Kidney glomerular epithelial cell (primary cell): ENCODE data around the gene COX19.
A peak's percentile ranks its signal among the peaks of the same experiment; 100 is the strongest.
"Not testable (repeated sequence)": the region's sequence is repeated elsewhere in the genome, so short reads cannot be mapped to it uniquely, and the experiment has no call there.

ENCODE experiments used
- DNase-seq: peaks from one replicate; lab custom pipeline; 2025; lab: John Stamatoyannopoulos, UW

Gene COX19

DNA sequence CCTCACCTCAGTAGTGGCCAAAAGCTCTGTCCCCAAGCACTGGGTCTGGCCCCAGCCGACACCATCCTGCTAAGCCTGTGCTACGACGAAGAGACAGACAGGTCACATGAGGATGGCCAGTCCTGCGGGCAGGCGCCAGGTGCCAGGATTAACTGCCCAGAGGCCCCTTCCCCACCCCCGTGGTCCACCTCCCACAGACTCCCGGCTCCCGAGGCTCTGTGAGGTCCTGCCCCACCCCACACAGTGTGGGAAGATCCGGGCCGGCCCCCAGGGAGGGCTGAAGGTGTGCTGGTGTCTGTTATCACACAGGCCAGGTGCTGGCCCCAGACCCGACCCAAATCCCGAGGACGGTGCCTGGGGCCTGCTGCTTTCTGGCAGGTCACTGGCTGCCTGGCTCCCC is 34.9 kb upstream of the COX19 start:
- no peak for DNase-seq

- DNase-seq = no peak
Observed at GRCh38 chr7:1009747-1010146, 34.4 kb upstream of the COX19 start.

DNA sequence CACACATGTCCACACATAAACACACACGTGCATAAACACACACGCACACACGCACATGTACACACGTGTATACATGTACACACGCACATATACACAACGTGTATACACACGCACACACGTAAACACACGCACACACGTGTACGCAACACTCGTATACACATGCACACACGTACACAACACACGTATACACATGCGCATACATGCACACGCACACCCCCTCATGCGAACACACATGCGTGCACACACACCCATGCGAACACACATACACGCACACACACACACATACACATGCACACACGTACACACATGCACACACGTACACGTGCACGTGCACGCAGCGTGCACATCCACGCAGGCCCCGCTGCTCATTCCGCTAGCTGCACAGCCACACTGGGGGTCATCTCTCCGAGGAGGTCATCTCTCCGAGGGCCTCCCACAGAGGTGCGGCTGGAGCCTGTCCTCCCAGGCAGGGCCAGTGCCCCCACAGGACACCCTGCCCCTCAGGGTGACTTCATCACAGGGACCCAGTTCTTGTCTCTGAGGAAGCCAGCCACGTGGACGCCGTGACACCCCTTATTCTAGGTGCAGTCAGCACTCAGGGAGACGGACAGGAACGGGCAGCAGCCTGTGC is 33.5 kb upstream of the COX19 start:
- no peak for DNase-seq

- no peak for DNase-seq
Observed at GRCh38 chr7:1007901-1008300, 32.6 kb upstream of the COX19 start.

GRCh38 chr7:1005303-1005702 is 30.0 kb upstream of the COX19 start:
- DNase-seq = no peak

GRCh38 chr7:1004018-1004852 is 28.9 kb upstream of the COX19 start:
- DNase-seq = no peak

GRCh38 chr7:1002445-1002844 is 27.1 kb upstream of the COX19 start:
- not testable (repeated sequence) for DNase-seq

- not testable (repeated sequence) for DNase-seq
Observed at GRCh38 chr7:1002026-1002425, 26.7 kb upstream of the COX19 start.

- DNase-seq = not testable (repeated sequence)
Observed at GRCh38 chr7:1001069-1001770, 25.9 kb upstream of the COX19 start.

DNA sequence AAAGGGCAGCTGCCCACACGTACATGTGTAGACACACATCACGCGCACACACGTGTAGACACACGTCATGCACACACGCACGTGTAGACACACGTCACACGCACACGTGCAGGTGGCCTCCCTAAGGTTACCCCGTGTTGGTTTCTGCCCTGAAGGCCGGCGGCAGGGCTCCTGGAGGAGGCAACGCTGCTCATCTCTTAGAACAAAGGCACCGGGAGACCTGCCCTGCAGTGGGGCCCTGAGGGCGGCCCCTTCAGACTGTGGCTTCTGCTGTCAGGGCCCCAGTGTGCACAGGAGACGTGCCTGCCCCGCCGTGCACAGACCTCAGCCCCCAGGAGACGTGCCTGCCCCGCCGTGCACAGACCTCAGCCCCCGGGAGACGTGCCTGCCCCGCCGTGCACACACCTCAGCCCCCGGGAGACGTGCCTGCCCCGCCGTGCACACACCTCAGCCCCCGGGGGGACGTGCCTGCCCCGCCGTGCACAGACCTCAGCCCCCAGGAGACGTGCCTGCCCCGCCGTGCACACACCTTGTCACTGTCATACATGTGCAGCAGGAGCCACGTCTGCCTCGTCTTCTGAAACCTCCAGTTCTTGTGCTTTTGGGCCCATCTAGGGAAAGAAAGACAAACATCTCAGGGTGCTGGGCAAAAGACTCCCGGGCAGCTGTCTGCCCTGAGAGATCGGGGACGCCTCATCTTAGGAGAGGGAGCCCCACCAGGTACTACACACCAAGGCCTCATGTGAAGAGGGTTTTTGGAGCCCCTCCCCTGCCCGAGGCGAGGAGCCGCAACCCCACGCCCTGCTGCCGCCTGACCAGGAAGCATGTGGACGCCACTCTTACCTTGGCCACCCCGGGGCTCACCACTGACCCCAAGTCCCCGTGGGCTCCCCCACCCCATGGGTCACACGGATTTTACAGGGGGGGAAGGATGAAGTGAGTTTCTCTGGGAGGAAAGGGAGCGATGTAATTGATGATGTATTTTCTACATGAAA is 24.9 kb upstream of the COX19 start:
- no peak for DNase-seq

GRCh38 chr7:999149-999879 is 24.0 kb upstream of the COX19 start:
- no peak for DNase-seq

GRCh38 chr7:997404-998395 is 22.4 kb upstream of the COX19 start:
- no peak for DNase-seq

DNA sequence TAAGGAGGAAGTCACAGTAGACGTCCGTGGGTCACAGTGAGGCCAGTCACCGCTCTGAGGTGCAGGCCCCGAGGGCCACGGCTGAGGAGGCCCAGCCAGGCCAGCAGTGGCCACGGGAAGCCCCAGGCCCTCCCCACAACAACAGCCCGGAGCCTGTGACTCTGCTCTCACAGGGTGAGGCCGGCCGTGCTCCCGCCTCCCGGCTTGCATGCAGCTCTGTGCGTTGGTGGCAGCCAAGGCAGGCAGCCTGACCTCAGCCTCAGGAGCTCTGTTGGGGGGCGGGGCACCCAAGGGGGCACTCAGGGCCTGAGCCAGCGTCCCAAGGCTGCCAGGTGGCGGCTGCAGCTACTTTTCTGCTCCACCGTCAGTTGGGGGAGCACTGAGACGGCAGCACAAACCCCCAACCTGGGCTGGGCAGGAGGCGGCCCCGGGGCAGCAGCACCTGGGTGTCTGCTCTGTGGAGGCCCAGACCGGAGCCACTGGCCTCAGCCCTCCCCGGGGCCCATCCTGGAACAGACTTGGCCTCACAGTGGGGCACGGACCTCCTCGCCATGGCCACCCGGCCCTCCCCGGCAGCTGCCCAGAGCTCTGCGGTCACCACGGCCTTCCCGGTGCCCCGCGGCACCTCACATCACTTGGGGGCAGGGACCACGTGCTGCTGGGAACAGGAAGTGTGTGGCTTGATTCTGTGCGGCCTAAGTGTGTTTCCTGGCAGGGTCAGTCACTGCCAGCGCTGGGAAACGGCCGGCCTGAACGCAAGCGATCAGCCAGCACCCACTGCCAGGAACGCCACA is 20.9 kb upstream of the COX19 start:
- DNase-seq = no peak

DNA sequence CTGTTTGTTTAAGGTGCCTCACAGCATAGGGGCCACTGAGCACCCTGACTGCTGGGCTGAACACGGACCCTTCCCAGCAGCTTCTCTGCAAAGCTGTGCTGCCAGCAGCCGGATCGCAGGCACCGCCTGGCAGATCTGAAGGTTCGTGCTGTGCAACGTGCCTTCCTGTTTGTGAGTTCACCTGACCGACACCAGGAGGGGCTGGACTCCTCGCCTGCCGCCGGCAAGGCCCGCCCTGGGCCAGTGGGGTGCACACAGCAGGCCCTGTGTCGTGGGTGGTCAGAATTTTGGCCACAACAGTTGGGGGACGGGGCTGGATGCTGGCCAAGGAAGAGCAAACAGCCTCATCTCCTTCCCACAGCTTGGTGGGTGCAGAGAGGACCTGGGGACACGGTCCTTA is 20.2 kb upstream of the COX19 start:
- DNase-seq = no peak

DNA sequence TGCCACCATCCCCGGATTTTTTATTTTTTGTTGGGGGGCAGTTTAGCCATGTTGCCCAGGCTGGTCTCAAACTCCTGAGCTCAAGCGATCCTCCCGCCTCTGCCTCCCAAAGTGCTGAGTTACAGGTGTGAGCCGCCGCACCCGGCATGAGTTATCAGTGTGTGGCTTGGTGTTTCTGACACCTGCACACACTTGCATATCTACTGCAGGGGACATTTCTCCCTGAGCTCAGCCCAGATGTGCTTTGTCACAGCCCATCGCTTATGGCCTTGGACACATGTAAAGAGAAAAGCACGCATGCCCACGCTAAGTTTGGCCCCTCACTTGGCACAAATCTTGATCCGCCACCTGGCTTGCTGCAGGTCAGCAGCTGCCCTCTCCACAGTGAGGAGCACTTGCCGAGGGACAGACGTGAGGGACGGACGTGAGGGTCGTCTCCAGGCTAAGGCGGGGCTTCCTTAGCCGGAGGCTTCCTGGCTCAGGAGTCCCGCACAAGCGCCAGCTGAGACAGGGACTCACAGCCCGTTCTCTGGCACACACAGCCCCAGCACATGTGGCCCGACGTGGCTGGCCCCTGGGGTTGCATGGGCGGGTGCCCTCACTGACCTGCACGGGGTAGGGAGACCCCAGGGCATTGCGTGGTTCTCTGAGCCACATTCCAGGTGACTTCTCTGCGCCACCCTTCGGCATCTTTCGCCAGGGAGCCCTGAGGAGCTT is 19.4 kb upstream of the COX19 start:
- no peak for DNase-seq

GRCh38 chr7:992709-993607 is 17.6 kb upstream of the COX19 start:
- DNase-seq = peak; percentile 92
